GM18499 (cell line): Measurements from ENCODE around the gene CBFA2T2.
A peak's percentile ranks its signal among the peaks of the same experiment; 100 is the strongest.

Experiments
- ATAC-seq: cut with Tn5 transposase; IDR thresholded peaks from one replicate; pipeline ENCODE4 v1.9.1; 2021; ENCODE audit warnings: moderate number of reproducible peaks; ENCODE audit not compliant: insufficient read depth, unreplicated experiment

Gene CBFA2T2

GRCh38 chr20:33672426-33673113 is 182.7 kb downstream of the CBFA2T2 start:
- no peak for ATAC-seq

DNA sequence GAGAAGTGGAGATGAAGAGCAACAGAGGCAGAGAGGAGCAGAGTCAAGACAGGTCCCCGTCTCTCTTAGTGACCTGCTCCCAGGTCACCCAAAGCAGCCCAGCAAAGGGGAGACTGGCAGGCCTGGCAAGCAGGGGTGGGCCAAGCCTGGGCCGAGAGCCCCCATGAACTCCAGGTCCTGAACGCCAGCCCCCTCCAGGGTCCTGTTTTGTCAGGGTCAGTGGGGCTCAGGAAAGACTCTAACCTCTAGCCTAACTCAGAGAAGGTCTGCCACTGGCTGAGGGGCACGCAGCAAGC is 183.2 kb downstream of the CBFA2T2 start:
- no peak for ATAC-seq

DNA sequence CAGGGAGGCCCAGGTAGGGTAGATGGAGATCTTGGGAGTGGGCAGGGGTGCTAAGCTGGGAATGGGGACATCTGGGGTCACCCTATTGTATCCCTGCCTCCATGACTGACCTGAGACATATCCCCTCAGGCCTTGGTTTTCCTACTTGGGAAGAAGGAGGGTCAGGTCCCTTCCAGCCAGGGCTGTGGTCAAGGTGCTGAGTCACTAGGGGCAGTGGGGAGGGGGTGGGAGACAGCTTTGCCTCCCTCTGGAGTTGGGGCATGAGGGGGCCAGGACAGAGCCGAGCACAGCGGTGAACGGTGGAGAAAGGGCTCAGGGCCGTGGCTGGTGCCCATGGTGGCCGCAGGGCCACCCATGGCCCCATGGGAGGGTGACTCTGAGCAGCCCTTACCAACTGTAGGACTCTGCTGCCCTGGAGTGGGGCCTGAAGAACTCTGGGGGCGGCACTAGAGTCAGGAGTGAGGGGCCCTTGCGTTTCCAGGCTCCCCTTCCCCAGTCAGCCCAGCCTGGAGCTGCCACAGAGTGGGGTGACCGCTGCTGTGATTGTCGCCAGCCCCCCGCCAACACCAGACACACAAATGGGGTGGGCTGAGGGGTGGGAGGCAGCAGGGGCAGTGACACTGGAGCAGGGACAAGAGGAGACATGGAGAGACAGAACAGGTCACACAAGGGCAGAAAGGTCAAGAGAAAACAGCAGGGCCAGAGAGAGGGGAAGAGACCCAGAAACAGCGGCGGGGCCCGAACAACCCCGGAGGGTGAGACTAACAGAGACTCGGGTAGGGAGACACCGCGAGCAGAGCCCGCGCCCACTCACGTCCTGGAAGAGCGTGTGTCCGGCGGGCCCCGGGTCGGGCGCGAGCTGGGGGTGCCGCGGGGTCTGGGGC is 183.8 kb downstream of the CBFA2T2 start:
- no peak for ATAC-seq

DNA sequence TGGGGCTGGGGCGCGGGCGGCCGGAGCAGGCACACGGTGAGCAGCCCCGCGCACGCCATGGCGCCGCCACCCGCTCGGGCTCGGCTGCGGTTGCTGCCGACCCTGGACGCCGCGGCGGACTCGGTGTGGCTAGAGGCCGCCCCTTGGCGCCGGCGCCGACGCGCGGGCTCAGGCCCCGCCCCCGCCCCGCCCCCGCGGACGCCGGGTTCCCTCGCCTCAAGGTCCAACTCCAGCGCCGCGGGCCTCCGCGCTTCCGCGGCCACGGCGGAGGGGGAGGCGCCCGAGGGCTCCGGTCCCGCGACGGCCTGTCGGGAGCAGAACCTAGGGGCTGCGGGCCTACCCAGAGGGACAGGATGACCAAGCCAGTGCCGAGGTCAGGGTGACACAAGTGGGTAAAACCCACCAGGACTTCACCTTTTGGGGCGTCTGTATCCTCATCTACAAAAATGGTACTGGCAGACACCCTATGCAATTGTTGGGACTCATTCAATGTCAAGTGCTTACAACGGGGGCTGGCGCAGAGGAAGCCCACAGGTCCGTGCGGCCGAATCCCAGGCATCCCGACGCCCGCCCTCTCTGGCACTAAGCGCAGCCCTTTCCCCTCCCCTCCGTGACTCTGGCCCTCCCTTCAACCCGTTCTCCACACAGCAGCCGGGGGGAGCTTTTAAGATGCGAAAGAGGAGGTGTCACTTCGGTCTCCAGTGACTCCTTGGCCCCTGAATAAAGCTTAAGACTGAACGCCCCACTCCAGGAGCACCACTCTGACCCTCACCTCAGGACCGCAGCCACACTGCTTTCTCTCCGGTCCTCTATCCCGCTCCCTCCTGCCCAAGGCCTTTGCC is 184.6 kb downstream of the CBFA2T2 start, which contains the start of gene NECAB3:
Gene NECAB3 (minus strand): TSS at position 135 of the 842 bp plus-strand sequence. CDS start 76 bp downstream, at position 59.
- no peak for ATAC-seq

- no peak for ATAC-seq
Observed at GRCh38 chr20:33675136-33675959, 185.5 kb downstream of the CBFA2T2 start.

DNA sequence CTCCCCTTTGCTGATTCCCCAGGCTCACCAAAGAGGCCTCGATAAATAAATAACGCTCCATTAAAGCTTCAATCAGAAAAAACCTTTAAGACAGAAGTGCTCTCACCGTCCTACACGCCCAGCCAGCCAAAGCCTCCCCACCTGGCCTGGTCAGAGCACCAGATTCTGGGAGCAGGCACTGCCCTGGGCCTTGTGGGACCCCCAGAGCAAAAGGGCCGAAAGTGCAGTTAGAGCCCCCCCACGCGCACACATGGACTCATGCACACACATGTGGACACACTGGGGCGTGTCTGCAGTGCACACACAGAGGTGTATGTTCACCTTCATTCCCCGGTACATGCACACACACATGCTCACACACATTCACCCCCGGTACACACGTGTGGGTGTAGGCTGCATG is 186.2 kb downstream of the CBFA2T2 start:
- no peak for ATAC-seq

DNA sequence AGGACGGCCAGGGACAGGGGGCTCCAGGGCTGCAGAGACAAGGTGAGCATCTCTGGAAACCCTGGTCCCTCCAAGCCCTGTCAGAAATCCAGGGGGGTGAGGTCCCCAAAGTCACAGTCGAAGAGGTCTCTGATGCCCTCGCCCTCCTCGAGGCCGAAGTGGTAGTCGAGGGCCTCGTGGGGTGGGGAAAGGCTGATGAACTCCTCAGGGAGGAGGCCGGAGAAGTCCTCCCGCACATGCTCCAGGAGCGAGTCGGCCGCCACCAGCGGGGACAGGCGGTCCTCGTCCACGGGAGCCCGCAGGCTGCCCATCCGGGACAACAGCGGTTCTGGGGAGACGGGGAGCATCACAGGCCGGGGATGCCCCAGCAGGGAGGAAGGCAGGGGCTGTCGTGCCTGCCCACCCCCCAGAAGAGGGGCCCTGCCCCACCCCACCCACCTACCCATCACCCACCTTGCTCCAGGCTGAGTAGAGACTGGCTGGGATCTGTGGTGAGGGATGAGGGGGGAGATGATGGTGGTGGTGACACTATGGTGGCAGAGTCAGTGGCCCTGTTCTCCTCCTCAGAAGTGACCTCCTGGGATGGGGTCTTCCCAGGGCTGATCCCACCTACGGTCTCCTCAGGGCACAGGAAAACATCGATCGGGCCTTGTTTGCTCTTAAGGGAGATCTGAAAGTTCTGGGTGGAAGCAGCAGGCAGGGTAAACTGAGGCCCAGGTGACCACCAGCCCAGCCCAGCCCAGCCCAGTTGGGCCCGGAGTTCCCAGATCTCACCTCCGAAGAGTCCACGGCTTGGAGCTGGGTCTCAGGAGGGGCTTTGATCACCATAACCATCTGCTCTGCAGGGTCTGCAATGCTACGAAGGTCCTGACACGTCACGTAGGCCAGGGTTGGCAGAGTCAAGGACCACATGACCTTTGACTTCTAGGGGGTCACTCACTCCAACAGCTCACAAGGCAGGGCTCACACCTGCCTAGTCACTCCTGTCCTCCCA is 187.1 kb downstream of the CBFA2T2 start:
- no peak for ATAC-seq

GRCh38 chr20:33677991-33678702 is 188.3 kb downstream of the CBFA2T2 start:
- no peak for ATAC-seq

- no peak for ATAC-seq
Observed at GRCh38 chr20:33679758-33680485, 190.0 kb downstream of the CBFA2T2 start.

DNA sequence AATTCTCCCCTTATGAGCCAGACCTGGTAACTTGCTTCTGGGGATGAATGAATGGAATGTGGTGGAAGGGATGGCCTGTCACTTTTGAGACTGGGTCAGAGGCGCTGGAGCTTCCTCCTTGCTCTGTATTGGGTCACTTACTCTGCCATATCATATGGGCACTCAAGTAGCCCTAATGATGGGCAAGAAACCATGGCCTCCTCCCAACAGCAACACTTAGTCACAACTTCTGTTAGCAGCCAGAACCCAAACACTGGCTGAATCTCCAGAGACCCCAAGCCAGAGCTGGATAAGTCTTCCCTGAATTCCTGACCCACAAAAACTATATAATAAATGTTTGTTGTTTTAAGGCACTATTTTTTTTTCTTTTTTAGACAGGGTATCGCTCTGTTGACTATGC is 190.8 kb downstream of the CBFA2T2 start:
- no peak for ATAC-seq

GRCh38 chr20:33681288-33681687 is 191.4 kb downstream of the CBFA2T2 start:
- no peak for ATAC-seq

DNA sequence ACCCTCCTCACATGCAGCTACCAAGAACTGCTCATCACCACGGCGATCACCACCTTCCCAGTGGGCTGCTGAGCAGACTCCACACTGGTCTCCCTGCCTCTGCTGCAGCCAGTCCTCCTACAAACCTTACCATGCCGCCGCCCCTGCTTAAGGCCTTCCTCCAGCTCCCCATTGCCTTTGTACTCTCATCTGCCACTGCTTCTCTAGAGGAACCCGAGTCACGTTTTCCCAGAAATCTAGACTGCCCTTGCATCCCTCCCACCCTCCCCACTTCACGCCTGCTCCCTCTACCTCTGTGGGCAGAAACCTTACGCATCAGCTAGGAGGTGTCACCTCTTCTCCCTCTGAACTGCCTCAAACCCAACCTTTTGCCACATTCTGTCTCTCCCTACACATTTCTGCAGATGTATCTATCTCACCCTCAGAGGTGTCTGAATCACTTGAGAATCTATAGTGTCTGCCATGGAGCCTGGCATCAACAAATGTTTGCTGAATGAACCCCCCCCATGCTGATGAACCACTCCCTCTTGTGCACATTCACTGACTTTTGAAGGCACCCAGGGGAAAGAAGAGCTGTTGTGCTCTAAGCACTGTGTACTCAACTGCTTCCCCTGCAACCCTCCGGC is 191.9 kb downstream of the CBFA2T2 start:
- ATAC-seq: no peak

DNA sequence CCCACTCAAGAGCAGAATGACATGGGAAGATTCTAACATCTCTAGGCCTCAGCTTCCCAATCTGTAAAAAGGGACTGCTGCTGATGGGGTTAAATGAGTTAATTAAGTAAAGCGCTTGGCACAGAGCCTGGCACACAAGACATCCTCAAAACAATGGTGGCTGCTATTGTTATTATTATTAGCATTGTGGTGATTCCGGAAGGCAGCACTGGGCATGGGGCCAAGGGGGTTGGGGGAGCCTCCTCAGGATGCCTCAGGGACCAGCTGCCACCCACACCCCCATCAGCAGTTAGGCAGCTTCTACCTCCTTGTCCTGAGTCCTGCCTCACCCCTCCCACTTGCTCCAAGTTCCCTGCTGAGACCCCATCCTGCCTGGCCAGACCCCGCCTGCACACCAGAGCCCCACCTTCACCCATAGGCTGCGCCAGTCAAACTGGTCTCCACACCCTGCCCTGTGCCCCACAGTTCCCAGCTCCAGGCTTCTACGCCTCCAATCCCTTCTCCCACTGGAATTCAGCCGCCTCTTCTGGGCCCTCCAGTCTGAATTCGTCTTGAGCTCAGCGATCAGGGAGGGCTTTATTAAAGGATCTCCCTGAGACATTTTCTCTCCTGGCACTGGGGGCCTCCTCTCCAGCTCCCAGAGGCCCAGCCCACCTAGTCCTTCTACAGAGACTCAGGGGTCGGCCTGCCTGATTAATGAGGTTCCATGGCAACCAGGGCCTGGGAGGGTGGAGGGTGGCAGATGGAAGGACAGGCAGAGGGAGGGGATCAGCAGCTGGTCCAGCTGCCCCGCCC is 194.8 kb downstream of the CBFA2T2 start:
- ATAC-seq: no peak

DNA sequence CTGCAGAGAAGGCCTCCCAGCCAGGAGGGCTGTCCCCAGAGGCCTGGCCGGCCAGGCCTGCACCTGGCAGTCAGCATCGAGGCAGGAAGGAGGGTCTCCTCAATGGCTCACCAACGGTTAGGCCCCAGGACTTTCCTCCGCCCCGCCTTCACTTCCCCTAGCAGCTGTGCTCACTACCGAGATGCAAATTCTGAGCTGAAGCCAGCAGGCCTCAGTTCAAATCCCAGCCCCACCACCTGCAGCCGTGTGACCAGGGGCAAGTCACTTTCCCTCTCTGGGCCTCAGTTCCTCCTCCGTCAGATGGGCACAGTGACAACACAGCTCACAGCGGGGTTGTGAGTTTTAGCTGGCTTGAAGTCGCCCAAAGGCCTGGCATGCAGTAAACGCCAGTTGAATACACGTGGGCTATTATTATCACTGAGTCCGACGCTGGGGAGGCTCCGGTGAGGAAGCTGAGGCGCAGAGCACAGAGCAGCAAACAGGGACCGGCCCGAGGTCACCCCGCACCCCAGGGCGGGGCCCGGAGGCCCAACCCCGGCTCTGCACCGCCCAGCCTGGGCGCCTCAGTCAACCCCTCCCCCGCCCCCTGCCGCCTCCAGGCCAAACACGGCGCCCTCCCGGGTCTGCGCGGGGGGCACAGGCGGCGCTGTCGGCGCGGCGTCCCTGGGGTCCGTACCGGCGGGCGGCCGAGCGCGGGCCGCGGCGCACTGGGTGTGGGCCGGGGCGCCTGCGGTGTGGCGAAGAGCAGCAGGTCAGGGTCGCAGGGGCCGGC is 195.6 kb downstream of the CBFA2T2 start:
- peak; percentile 34 for ATAC-seq

DNA sequence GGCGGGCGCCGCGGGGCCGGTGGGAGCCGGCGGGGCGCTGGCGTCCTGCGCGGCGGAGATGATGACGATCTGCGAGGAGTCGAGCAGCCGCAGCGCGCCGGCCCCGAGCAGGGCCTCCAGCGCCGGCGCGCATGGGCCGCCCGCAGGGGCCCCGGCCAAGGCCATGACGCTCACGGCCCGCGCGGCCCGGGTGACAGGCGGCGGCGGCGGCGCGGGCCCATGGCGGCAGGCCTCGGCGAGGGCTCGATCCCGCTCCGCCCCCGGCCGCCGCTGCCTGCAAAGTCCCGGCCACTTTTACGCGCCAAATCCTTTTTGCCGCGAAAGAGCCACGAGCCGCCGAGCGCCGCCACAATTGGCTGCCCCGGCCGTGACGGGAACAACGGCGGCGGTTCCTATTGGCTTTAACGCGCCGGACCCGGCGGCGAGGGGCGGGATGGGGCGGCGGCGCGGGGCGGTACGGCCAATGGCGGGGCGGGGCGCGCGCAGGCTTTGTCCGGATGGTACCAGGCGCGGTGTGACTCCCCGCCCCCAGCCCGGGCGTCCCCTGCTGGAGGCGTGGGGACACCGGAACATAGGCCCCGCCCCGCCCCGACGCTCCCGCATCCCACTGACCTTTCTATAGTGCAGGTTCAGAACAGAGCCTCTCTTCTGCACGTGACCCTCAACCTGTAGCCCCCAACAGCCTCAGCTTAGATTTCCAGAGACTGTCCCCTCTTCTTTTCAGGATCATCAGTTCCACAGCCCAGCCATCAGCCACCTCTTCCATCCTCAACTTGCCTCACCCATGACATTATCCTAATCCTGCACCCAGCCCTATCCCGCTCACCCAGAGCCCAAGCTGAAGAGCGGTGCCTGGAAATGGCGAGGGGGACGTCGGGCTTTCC is 196.4 kb downstream of the CBFA2T2 start, which contains the start of gene E2F1:
Gene E2F1 (minus strand): TSS at position 286 of the 884 bp plus-strand sequence. CDS start 121 bp downstream, at position 165.
- peak; percentile 36 for ATAC-seq
